ENCODE results near the gene SLC2A5.
"Not testable (repeated sequence)": the region's sequence is repeated elsewhere in the genome, so short reads cannot be mapped to it uniquely, and the experiment has no call there.

SLC2A5 gene

DNA sequence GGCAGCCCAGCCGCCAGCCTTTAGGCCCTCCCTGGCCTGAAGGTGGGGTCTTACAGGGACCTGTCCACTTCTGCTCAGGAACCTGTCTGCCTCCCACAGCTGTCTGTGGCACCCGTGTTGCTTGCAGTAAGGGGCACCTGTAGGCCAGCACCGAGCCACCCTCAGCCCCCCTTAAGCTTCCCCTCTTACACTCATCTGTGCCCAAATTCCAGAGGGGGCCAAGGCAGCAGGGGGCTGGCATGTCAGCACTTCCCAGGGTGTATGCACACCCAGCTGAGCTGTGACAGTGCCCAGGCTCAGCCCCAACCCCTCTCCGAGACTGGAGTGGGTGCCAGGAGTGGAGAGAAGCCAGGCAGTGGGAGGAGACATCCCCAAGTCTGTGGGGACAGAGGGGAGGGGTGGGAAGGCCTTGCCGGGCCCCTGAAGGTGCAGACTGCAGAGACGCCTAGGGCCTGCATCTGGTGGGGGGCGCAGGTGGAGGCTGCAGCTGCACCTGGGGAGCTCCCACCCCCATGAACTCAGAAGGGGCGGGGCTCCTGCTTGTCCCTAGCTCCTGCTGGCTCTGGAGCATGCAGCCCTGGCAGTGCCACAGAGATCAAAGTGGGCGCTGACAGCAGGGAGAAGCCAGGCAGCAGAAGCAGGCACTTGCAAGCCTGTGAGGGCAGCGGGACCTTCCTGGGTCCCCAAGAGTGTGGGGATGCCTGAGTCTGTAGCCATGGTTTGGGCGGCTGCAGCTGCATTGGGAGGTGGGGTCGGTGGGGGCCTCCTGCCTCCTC lies 37.8 kb downstream of the SLC2A5 start:
- DNase-seq, result no peak

DNA sequence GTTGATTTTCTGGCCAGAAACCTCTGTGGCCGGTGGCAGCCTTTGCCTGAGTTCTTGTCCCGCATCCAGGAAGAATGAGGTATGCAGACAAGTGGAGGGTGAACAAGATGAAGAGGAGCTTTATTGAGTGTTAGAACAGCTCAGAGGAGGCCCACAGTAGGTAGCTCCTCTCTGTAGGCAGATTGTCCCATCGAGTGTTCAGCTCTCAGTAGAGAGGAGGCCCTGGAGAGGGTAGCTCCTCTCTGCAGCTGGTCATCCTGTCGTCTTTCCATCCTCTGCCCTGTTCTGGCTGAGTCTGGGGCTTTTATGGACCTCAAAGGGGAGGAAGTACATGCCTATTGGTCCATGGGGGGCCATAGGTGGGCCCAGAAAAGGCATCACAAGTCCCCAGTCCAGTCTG lies 38.4 kb downstream of the SLC2A5 start:
- not testable (repeated sequence) for DNase-seq

DNA sequence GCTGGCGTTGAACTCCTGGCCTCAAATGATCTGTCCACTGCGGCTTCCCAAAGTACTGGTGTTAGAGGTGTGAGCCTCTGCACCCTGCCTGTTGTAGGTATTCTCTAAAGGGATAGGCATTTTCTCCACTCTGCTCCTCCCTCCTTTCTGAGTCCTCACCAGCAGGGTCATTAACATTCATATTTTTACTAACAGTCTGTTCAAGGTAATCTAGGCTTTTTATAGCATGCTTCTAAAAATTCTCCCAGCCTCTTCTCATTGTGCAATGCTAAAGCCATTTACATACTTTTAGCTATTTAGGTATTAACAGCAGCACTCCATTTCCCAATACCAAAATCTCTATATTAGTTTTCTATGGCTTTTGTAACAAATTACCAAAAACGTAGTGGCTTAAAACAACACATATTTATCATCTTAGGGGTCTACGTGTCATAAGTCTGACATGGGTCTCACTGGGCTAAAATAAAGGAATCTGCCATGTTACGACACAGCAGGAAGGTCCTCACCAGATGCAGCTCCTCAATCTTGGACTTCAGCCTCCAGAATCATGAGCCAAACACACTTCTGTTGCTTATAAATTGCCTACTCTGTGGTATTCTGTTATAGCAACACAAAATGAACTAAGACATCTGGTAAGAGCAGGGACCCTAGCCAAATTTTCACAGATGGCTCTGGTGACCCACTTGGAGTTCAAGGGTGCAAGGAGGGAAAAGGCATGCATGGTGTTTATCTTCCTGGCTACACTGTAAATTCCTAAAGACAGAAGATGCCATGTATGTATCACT lies 40.3 kb downstream of the SLC2A5 start:
- DNase-seq, result no peak

DNA sequence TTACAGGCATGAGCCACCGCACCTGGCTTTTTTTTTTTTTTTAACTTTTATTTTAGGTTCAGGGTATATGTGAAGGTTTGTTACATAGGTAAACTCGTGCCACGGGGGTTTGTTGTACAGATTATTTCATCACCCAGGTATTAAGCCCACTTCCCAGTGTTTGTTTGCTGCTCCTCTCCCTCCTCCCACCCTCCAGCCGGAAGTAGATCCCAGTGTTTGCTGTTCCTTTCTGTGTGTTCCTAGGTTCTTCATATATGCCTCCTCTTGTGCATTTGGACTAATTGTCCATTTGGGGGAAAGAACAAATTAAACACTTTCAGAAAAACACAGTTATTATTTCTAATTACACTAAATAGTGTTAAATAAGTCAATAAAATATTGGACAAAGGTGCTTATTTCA lies 42.1 kb downstream of the SLC2A5 start:
- DNase-seq, result no peak

DNA sequence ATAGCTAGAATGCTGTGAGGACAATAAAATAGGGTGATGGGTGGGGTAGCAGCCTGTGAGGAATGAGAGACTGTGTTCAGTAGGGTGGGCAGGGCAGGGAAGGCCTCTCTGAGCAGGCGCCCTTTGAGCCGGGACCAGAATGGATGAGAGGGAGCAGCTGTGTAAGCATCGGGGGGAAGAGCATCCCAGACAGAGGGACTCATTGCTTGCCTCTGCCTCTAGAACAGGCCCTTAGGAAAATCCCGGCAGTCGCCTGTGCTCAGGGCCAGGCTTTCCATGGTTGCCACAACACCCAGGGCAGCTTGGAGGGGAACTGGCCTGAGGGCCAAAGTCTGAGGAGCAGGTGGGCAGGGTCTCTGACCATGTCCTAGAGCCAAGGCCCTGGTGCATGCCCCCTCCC lies 44.0 kb downstream of the SLC2A5 start:
- no peak for DNase-seq

DNA sequence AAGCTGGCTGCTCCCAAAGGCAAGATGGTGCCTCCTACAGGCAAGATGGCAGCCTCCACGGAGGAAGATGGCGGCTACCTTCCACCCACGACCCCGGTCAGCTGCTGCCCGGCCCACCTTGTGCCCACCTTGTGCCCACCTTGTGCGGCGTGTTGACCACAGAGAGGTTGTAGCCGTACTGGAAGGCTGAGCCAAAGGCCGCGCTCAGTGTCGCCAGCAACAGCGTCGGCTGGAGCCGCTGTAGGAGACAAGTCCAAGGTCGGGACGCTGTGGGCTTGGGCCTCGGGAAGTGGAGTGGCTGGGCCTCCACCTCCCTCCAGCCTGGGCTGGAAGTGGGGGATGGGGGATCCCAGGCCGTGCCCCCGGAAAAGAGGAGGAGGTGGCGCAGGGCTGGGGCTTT lies 44.6 kb downstream of the SLC2A5 start:
- no peak for DNase-seq

DNA sequence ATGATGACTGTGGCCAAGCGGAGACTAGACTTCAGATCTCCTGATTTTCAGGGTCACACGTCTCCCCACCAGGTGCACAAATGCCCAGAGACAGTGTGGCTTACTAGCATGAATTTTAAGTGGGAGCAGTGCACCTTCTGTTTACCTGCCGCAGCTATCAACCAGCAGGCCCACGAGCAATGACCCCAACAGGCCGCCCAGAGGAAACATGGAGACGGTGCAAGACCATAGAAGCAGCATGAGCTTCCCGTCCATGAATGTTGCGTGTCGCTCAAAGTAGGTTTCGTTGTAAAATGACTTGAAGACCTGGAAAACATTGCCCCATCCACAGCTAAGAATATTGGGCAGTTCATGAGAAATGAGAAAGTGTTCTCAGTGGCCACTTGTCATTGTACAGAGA lies 46.7 kb downstream of the SLC2A5 start:
- no peak for DNase-seq

DNA sequence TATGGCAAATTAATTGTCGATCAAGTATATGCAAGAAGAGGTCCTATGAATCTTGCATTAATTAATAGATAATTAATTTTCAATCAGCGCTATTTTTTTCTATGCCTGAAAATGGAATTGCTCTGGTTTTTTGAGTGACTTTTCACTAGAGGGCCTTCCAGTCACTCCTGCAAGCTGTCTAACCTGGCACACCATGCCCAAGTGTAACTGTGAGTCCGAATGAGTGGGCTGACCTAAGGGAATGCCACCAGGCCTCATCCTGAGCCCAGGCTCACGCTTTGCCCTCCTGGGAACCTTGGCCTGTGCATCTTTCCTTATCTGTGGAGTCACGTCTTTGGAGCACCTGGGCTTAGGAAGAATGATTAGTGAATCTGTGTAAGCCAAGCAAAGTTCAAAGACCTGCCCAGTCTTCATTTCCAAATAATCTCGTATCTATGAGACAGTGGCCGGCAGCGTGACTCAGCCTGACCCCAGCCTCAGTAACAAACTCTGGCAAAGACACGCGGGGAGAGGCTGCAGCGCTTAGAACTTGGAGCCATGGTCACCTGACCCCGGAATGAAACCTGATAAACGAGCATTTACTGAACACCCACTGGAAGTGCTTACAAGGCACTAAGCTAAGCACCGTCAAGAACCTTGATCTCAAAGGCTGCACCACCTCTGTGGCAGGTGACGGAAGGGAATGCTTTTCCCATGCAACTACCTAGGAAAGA lies 47.3 kb downstream of the SLC2A5 start:
- DNase-seq, result not testable (repeated sequence)

DNA sequence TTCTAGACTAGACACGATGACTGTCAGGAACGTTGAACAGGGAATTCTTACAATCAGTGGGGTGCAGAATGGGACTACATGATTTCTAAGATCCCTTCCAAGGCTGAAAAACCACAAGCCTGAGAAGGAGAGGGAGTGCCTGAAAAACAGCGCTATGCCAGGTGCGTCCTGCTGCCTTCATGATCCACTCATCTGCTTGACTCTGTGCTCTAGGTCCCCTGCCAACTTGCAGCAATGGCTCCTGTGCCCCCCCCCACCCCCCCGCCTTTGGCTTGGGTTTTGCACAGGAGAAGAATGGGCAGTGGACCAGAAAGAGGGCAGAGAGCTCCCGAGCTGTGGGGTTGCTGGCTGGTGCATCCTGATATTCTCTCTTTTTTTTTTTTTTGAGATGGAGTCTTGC lies 49.1 kb downstream of the SLC2A5 start:
- DNase-seq, result no peak

DNA sequence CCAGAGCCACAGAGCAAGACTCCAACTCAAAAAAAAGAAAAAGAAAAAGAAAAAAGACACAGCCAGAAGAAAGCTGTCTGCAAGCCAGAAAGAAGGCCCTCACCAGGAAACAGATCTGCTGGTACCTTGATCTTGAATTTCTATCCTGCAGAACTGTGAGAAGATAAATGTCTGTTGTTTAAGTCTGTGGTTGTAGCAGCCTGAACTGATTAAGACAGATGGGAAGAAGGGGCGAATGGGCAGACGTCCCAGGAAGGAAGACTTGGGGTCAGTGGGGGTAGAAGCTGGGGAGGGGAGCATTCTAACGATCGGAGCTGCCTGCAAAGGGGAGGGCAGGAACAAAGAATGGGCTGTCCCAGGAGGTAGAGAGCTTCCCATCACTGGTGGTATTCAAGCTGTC lies 49.5 kb downstream of the SLC2A5 start:
- no peak for DNase-seq

DNA sequence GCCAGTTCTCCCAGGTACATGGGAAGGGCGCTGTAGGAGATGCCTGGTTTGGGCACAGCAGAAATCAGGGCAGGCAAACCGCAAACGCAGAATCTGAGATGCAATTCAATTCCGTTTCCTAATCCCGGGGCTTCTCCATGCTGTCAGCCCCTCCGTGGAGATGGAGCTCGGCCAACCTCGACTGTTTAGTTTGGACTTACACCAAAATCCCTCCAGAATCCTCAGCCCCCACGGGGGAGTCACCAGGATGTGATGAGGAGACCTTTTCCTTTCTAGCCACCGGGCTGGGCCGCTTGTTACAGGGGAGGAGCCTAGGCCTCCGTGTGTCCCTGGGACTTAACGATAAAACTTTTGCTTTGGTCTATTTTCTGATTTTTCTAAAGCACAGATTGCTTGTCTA lies 51.1 kb downstream of the SLC2A5 start:
- DNase-seq, result no peak

DNA sequence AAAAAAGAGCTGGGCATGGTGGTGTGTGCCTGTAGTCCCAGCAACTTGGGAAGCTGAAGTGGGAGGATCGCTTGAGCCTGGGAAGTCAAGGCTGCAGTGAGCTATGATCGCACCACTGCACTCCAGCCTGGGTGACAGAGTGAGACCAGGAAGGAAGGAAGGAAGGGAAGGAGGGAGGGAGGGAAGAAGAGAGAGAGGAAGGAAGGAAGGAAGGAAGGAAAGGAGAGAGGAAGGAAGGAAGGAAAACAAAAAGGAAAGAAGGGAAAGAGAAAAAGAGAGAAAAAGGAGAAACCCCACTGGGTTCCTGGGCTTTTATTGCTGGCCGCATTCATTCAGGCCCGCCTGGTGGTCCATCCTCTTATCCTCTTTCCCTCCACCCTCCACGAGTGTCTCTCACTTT lies 53.0 kb downstream of the SLC2A5 start:
- DNase-seq, result no peak

DNA sequence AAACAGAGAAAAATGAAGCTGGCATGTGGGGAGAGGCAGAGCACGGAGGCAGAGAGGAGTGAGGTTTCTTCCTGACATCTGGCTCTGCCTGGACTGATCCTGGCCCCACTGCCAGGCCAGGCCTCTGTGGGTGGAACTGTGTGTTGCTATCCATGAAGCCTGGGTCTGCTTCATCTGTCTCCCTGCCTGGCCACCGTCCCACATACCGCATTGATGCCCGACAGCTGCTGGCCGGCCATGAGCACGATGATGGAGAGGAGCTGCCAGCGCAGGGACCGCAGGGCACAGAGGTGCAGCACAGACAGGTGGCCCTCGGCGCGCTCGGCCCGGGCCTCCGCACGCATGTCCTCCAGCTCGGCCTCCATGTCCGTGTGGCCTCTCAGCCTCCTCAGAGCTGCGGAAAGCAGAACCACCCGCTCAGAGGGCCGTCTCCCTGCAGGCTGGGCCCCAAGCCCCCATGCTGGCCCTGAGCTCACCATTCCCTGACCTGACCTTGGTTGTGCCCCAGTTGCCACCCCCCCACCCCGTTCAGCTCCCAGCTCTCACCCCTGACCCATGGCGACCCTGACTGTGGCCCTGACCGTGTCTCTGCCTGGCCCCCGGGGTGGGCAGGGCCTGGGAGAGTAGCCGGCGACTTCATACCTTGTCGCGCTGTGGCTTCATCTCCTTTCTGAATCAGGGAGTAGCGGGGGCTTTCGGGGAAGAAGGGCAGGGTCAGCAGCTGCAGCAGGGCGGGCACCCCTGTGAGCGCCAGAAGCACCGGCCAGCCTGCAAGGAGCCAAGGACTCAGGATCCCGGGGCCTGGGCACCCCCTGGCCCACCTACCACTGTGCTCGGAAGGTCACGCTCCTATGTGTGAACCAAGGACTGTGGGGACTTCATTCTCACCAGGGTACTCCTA lies 54.7 kb downstream of the SLC2A5 start:
- no peak for DNase-seq

DNA sequence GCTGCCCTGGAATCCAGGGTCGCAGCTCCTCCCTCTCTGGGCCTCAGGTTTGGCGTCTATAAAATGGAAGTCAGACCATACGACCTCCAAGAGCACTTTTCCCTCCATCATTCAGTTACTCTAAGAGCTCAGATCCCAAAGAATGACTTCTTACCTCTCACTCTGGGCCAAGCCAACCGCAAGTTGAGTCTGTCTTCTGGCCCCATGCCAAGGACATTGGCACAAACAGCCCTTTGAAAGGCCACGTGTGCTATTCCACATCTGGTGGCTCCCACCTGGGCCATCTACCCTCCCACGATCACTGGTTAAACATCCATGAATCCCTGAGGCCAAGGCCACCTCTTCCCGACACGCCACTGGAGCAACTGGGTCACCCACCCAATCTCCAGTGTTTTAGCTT lies 55.6 kb downstream of the SLC2A5 start:
- no peak for DNase-seq

DNA sequence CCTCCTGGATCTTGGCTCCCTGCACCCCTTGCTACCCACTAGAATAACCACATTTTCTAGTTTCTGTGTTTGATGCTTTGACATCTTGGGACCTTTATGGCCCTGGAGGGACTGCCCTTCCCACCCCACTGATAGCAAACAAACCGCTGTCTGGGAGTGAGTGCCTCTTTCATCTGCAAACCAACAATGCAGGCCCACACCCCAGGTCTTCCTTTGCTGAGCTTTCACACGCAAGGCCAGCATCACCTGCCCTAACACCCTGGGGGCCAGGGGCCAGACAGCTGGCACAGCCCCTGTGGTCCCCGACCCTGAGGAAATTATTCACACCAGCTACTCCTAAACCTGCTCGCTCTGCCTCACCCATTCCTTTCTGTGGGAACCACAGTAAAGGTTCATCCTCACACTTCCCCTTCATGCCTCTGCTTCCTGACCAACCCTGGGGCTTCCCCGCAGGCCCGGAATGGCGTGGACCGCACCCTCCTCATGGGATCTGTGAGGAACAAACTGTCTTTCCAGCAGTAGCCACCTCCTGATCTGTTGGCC lies 58.6 kb downstream of the SLC2A5 start:
- DNase-seq, result no peak

DNA sequence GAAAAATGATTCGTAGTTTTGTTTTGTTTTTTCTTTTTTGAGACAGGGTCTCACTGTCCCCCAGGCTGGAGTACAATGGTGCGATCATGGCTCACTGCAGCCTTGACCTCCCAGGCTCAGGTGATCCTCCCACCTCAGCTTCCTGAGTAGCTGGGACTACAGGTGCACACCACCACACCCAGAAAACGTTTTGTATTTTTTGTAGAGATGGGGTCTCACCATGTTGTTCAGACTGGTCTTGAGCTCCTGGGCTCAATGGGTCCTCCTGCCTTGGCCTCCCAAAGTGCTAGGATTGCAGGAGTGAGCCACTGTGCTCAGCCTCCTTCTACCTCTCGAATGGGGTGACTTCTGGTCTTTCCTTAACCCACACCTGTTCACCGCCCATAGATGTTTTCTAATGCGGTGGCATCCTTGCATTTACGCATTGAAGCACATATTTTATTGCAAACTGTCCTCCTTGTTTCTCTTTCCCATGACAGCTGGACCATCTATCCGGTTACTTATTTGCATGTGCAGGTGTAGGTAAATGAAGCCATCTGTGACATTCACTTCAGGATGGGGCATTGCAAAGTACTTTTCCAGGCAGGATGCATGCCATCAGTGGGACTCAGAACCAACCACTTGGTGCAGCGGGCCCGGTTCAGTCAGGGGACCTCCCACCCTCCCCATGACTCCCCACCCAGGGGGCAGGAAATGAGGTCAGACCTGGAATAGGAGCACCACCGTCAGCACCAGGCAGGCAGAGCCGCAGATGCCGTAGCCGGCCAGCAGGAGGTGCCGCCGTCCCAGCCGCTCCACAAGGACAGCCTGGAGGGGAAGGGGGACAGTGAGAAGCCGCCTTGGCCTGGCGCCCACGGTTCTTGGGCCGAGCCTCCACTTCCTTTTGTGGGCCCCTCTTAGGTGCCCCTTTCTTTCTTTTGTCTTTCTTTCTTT lies 59.7 kb downstream of the SLC2A5 start:
- DNase-seq, result no peak

DNA sequence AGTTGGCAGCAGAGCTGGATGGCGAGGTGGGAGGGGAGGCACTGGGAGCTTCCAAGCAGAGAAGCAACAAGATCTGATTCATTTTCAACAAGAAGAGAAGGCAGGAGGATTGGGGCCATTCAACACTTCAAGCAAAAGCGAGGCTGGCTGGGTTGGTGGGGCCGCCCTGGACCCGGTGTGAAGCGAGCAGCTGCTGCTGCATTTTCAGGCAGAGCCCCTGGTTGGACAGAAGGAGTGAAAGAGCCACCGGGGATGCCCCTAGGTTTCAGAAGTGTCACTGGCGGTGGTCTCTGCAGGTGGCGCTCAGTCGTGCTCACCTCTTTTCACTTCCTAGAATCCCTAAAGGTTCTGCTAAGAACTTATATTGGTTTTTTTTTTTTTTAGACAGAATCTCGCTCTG lies 61.2 kb downstream of the SLC2A5 start:
- DNase-seq, result no peak

DNA sequence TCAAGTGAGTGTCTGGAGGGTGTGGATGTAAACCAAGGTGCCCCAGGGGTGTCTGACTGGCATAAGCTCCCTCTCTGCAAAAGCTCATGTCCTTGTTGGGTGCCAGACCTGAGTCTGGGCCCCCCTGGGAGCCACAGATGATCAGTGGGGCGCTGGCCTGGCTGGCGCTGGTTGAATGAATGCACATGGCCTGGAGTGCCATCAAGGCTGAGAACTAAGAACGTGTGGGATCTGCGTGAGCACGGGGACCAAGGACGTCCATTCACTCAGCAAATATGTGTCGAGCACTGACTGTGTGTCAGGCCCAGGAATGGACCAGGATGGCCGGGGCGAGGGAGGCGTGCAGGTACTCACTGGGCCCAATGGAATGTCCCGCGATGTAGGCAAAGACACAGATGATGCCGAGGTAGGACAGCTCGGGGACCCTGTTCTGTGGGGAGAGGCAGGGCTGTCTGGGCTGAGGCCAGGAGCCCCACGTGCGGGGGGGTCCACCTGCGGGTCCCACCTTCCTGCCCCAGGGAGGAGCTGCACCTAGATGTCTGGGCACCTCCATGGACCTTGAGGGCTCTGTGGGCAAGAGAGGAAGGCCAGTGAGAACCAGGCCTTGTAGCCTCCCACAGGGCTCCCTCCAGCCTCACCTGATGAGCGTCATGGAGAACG lies 62.3 kb downstream of the SLC2A5 start:
- DNase-seq, result no peak

DNA sequence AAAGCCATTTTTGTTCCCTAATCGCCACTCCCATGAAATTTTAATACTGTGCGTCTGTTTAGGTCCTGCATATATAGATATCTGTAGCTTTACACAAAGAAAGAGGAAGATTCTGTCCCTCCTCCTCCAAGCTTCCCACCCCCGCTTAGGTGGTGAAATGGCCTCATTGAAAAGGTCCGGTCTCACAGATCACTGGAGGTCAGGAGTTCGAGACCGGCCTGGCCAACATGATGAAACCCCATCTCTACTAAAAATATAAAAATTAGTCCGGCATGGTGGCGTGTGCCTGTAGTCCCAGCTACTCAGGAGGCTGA lies 64.1 kb downstream of the SLC2A5 start:
- no peak for DNase-seq

DNA sequence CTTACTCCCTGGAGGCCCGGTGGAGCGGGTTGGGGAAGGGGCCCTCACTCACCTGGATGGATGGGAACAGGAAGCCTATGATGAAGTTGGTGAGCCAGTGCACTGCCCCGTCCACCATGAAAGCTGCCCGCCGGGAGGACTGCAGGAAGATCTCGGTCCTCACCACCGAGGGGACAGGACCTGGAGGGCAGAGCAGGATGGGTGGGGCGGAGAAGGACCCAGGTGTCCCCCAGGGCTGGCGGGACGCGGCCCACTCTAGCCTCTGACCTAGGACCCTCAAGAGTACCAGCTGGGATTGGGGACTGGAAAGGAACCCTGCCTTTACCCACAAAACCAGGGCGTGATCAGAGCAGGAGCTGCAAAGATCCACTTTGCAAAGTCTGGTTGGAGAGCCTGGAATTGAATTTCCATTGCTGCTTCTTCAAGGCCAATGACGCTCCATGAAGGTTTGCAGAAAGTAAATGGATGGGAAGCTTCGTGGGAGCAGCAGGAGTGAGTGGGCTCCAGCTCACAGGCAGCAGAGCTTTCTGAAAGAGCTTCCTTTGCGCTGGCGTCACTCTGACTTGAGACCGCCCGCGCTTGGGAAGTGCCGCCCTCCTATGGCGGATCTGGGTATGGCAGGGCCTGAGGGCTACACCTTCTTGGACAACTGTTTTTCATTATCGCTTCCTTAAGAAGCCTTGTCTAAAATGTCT lies 64.6 kb downstream of the SLC2A5 start:
- DNase-seq, result peak; percentile 67

Measured in CD4-positive, alpha-beta T cell treated with Interleukin-4 for 4 hours (primary cell).